GM18907 (cell line): ENCODE results near the gene ZNF503.
A peak's percentile ranks its signal among the peaks of the same experiment; 100 is the strongest.

Source experiments
- ATAC-seq: cut with Tn5 transposase; IDR thresholded peaks from one replicate; pipeline ENCODE4 v1.9.1; 2021; ENCODE audit warnings: mild to moderate bottlenecking, moderate library complexity; ENCODE audit not compliant: unreplicated experiment

Gene ZNF503

DNA sequence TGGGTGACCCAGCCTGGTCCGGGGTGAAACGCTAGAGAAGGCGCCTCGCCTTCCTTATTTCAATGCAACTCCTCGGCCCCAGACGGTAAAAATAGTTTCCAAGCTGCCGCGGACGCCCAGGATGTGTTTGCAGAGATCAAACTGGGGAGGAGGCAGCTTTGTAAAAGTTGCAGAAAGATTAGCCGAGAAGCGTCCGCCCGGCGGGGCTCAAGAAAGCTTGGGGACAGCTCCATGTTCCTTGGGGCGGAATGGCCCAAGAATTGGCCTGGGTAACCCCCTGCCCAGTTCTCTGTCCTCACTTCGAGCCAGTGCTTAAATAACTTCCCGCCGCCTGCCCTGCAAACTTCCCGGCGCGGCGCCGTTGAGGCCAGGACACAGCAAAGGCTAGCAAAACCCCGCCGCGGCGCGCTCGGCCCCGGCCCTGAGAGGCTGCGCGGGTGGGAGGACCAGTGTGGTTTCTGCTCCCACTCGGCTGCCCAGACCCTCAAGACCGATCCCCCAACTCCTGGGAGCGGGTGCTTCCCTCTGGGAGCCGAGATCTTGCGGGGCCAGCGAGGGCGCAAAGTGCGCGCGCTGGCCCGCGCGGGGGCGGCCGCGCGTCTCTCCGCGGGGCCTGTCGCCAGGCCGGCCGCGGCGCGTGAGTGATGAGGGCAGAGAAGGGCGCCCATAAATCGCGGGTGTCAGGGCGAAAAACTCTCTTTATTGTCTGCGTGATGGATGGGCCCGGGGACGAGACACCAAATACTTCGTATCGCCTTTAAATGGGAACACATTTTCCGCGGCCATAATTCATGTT lies 6.3 kb upstream of the ZNF503 start:
- no peak for ATAC-seq

- ATAC-seq = no peak
Observed at GRCh38 chr10:75407224-75407712, 5.7 kb upstream of the ZNF503 start.

- ATAC-seq = no peak
Observed at GRCh38 chr10:75406462-75407223, 5.1 kb upstream of the ZNF503 start.

DNA sequence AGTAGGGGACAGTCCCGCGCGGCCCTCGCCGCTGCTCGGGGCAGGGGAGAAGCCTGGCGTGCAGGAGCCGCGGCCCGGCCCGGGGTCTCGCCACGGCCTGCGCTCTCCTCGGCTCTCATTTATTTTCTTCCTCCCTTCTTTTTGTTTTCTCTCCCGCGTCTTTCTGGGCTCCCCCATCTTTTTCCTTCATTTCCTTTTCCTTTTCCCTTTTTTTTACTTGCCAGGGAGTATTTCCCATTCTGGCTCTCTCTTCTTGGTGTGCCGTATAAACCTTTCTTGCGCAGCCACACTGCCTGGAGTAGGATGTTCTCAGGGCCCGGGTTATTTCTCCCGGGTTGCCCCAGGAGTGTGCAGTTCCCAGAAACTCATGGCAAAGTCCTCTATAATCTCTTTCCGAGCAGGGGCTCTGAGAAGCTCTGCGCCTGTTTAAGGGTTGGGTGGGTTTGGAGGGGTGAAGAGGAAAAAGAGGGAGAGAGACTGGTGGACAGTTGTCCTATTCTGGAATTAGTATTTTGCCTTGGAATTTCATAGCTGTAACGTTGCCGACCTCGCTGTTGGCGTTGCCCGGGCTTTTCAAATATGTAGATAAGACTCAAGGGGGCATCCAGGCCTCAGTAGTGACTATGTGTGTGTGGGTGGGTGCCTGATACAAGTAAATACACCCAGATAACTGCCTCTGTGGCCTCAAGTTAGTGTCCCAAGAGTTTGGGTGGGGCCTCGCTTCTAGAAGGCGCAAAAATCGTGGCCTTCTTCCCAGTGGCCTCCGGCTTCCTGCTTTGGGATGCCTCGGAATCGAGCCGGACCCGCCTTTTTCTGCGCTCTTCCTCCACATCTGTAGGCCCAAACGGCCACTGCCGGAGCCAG lies 4.3 kb upstream of the ZNF503 start:
- ATAC-seq = no peak

DNA sequence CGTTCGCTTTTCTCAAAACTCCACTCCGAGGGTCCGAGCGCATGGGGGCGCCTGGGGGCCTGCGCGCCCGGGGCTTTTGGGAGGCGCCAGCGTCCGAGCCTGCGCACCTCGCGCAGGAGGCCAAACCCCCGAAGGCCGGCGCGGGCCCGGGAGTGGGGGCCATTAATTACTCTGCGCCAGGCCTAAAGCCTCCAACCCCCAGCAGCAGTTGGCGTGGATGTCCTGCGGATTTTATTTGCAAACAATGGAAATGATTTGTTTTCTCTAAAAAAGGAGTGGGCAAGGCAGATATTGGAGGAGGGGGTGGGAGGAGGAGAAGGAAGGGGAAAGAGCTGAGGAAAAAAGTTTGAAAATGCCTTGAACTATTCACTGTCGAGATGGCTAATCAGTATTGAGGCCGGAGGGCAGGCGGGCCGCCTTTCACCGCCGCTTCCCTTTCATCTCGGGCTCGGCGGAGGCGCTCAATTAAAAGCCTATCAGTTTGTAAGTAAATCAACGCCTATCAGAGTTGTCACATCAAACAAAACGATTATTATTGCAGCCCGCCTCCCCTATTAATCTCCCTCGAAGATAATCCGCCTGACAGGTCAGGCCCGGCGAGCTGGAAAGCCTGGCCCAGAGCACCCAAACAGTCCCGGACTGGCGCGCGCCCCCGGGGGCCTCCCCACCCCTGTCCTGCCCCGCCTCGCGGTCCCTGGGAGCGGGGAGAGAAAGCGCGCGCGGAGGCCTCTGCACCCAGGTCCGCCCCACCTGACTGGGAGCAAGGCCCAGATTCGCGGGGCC lies 3.4 kb upstream of the ZNF503 start:
- ATAC-seq = no peak

DNA sequence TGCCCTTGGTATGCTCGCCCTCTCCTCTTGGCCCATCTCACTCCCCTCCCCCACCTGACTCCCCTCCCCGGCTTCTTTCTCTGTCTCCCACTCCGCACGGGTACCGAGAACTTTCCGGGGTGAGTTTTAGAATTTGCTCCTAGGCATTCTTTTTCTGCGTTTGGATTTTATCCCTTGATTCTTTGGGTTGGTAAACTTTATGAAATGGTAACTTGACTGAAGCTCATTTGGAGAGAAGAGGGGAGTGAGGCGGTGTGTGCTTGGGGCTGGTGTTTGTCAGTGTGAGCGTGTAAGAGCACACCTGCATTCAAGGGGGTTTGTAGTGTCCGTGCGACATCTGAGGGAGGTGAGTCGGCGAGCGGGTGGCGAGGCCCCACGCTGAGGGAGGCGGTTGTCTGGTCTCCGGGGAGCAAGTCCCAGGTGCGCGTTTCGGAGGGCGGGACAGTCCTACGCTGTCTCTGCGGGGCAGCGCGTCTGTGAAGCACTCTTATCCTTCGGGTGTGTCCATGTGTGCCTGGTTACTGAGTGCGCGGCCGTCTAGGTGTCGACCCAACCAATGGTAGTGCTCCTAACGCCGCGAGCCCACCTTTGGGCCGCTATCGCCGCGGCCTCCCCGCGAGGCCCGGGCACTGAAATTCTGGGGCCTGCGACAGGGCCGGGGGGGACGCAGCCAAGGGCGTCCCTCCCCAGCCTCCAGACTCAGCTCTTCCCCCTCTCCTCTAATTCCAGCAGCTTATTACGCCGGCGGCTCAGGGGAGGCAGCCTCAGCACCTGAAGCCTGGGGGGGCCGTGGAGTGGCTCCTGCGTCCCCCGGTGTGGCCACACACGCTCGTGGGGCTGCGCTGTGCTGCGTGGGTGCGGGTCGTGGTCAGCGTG lies 2.6 kb upstream of the ZNF503 start:
- no peak for ATAC-seq

GRCh38 chr10:75403144-75403938 lies 1.8 kb upstream of the ZNF503 start:
- ATAC-seq = no peak

- no peak for ATAC-seq
Observed at GRCh38 chr10:75402486-75403143, 1.1 kb upstream of the ZNF503 start.

- ATAC-seq = peak; percentile 30
Observed at GRCh38 chr10:75400771-75401568, 594 bp downstream of the ZNF503 start.

DNA sequence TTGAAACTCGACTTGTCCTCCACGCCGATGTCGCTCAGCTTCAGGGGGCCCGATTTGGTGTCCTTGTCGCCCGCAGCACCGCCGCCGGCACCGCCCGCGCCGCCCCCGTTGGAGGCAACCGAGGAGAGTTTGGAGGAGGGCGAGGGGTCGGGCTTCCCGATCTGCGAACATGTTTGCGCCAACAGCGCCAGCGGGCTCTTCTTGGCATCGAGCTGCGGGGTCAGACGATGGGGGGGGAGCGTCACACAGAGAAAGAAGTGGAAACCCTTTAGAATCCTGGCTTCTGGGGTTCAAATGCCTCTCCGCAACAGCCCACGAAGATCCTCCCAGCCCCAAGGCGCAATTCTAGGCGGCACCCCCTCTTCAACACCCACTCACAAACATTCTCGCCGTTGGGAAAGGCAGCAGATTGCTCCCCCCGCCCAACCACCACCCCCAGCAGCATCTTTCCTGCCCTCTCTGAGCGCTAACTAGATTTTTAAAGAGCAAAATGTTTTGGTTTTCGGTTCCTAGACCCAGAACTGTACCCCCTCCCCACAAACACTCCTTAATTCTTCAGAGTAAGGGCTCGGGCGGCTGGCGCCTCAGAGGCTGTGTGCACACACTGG lies 1.3 kb downstream of the ZNF503 start:
- no peak for ATAC-seq

DNA sequence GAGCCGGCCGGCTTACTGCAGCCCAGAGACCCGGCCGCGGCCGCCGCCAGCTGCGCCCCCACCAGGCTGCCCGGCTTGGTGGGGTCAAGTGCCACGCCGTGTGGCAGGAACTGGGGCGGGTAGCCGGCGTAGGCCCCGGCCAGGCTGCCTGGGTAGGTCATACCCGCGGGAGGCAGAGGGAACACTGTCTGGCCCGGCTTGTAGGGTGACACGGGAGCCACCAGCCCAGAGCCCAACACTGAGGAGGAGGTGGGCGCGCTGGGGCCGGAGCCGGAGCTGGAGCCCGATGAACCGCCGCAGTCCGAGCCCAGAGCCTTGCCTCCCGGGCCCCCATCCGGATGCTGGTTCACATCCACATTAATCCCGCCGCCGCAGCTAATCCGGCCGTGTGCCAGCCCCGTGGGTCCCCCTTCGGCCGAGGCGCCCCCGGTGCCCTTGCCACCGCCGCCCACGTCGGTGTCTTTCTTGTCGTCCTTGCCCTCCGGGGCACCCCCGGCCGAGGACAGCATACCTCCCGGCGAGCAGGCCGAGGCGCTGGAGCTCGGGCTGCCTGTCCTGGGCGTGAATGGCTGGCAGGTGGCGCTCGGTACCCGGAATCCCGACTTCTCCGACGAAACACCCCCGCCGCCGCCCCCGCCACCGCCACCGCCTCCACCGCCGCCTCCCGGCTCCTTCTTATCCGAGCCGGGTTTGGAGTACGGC lies 2.0 kb downstream of the ZNF503 start:
- no peak for ATAC-seq

- no peak for ATAC-seq
Observed at GRCh38 chr10:75398692-75399460, 2.7 kb downstream of the ZNF503 start.

GRCh38 chr10:75398200-75398691 lies 3.3 kb downstream of the ZNF503 start:
- ATAC-seq = no peak

DNA sequence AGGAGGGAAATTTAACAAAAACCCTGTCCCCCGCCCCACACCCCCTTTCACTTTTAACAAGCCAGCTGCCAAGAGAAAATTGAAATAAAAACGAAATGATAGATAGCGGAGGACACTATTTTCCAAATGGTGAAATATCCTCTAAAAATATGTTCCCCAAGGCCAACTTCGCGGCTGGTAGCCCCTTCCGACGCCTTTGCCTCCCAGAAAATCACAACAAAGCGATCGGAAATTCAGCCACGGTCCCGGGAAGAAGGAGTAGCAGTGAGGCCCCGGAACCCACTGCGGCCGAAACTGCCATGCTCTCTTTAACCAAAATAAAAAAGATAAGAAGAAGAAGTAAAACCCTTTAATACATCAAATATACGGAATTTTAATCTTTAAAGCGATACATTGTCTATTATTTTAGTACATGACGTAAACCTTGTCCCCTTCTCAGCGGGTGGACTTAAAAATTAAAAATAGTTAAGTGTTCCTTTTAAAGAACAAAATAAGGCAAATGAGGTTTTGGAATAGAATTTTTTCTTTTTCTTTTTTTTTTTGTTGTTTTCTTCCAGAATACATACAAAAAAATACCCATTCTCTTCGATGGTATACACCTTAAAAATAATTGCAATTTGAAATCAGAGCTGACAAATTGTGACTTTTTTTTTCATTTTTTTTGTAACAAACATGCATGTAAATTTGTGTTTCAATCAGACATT lies 3.9 kb downstream of the ZNF503 start:
- no peak for ATAC-seq
